ENCODE measurements around the gene DTNB.

DNA sequence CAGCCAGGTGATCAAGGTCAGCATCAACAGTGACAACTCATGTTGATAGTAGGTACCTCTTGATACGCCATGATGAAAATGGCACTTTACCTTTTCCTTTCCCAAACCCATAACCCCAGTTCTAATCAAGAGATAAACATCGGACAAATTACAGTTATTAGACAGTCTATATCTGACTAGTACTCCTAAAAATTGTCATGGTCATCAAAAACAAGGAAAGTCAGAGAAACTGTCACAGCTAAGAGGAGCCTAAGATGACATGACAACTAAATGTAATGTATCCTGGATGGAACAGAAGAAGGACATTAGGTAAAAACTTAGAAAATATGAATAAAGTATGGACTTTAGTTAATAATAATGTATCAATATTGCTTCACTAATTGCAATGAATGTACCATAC, 234.6 kb downstream of the DTNB start:
- TF ChIP-seq, protein P1, sequence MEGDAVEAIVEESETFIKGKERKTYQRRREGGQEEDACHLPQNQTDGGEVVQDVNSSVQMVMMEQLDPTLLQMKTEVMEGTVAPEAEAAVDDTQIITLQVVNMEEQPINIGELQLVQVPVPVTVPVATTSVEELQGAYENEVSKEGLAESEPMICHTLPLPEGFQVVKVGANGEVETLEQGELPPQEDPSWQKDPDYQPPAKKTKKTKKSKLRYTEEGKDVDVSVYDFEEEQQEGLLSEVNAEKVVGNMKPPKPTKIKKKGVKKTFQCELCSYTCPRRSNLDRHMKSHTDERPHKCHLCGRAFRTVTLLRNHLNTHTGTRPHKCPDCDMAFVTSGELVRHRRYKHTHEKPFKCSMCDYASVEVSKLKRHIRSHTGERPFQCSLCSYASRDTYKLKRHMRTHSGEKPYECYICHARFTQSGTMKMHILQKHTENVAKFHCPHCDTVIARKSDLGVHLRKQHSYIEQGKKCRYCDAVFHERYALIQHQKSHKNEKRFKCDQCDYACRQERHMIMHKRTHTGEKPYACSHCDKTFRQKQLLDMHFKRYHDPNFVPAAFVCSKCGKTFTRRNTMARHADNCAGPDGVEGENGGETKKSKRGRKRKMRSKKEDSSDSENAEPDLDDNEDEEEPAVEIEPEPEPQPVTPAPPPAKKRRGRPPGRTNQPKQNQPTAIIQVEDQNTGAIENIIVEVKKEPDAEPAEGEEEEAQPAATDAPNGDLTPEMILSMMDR (IDR thresholded peaks at IDR 0.05): no peak
- no peak for TF ChIP-seq POLR2A (IDR thresholded peaks at IDR 0.05)
- no peak for TF ChIP-seq POLR2AphosphoS5 (IDR thresholded peaks at IDR 0.05)
- TF ChIP-seq EP300 (IDR thresholded peaks at IDR 0.05): no peak

Data from gastroesophageal sphincter (tissue), 3 donors.